ENCODE results near the gene IER5L.
A peak's percentile ranks its signal among the peaks of the same experiment; 100 is the strongest.

Gene IER5L

GRCh38 chr9:129177791-129178567, at the start of gene IER5L:
IER5L (minus strand) TSS chr9:129178261; CDS start chr9:129178052, 209 bp downstream.
- peak; percentile 85 to 92 (median 92) for DNase-seq (ENCODE audit: low read depth in 3 of 3)

- no peak for DNase-seq (ENCODE audit: low read depth in 3 of 3)
Observed at GRCh38 chr9:129227843-129228189, 49.8 kb upstream of the IER5L start.

GRCh38 chr9:129225815-129226214, 47.8 kb upstream of the IER5L start:
- no peak for DNase-seq (ENCODE audit: low read depth in 3 of 3)

- no peak for DNase-seq (ENCODE audit: low read depth in 3 of 3)
Observed at GRCh38 chr9:129225490-129225778, 47.4 kb upstream of the IER5L start.

GRCh38 chr9:129224618-129225489, 46.8 kb upstream of the IER5L start:
- DNase-seq (ENCODE audit: low read depth in 3 of 3), result no peak

- DNase-seq (ENCODE audit: low read depth in 3 of 3), result no peak
Observed at GRCh38 chr9:129223551-129224208, 45.6 kb upstream of the IER5L start.

GRCh38 chr9:129222819-129223218, 44.8 kb upstream of the IER5L start:
- no peak for DNase-seq (ENCODE audit: low read depth in 3 of 3)

GRCh38 chr9:129221979-129222635, 44.0 kb upstream of the IER5L start:
- DNase-seq (ENCODE audit: low read depth in 3 of 3), result no peak

- DNase-seq (ENCODE audit: low read depth in 3 of 3), result no peak
Observed at GRCh38 chr9:129221233-129221632, 43.2 kb upstream of the IER5L start.

- no peak for DNase-seq (ENCODE audit: low read depth in 3 of 3)
Observed at GRCh38 chr9:129220771-129221170, 42.7 kb upstream of the IER5L start.

- no peak for DNase-seq (ENCODE audit: low read depth in 3 of 3)
Observed at GRCh38 chr9:129218918-129219317, 40.9 kb upstream of the IER5L start.

- no peak for DNase-seq (ENCODE audit: low read depth in 3 of 3)
Observed at GRCh38 chr9:129218272-129218625, 40.2 kb upstream of the IER5L start.

- no peak for DNase-seq (ENCODE audit: low read depth in 3 of 3)
Observed at GRCh38 chr9:129213551-129213950, 35.5 kb upstream of the IER5L start.

GRCh38 chr9:129211686-129212085, 33.6 kb upstream of the IER5L start:
- DNase-seq (ENCODE audit: low read depth in 3 of 3), result no peak

GRCh38 chr9:129210125-129210524, 32.1 kb upstream of the IER5L start:
- no peak for DNase-seq (ENCODE audit: low read depth in 3 of 3)

GRCh38 chr9:129209580-129209979, 31.5 kb upstream of the IER5L start:
- DNase-seq (ENCODE audit: low read depth in 3 of 3), result no peak

- no peak for DNase-seq (ENCODE audit: low read depth in 3 of 3)
Observed at GRCh38 chr9:129209109-129209508, 31.0 kb upstream of the IER5L start.

GRCh38 chr9:129208207-129209032, 30.4 kb upstream of the IER5L start:
- DNase-seq (ENCODE audit: low read depth in 3 of 3), result peak; percentile 28 to 49 (median 34)

GRCh38 chr9:129206905-129207304, 28.8 kb upstream of the IER5L start:
- no peak for DNase-seq (ENCODE audit: low read depth in 3 of 3)

GRCh38 chr9:129206401-129206800, 28.3 kb upstream of the IER5L start:
- no peak for DNase-seq (ENCODE audit: low read depth in 3 of 3)

GRCh38 chr9:129204840-129205239, 26.8 kb upstream of the IER5L start:
- DNase-seq (ENCODE audit: low read depth in 3 of 3), result no peak

All from stimulated activated CD4-positive, alpha-beta T cell treated with anti-CD3 and anti-CD28 coated beads, TNF-alpha, amount 100 ng/mL, for 4 hours (primary cell).